ENCODE results near the gene KCTD16.

DNA sequence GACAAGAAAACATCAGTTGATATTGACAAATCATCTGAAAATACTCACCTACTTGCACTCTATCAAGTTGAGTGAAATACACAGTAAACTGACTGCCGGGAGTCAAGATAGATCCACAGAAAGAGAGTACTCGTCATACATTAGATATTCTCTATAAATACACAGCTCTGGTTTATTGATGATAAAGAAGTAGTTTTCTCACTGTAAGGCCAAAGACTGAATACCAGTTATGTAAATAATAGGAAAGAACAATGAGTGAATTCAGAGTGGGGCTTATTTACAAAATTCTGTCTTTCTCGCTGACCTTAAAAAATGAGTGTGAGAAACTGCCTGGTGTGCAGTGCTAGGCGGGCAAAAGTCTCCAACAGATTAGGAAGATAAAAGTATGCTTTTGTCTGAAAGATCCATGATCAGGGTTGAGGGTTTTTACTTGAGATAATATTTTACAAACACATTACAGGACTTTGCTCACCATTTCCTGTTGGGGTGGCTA is 341.0 kb downstream of the KCTD16 start:
- no peak for TF ChIP-seq CTBP1 (IDR thresholded peaks at IDR 0.05; ENCODE audit: borderline replicate concordance)
- no peak for TF ChIP-seq SP1 (IDR thresholded peaks at IDR 0.05)
- no peak for TF ChIP-seq SUZ12 (IDR thresholded peaks at IDR 0.05)
- no peak for TF ChIP-seq ARNT (IDR thresholded peaks at IDR 0.05)
- no peak for TF ChIP-seq FOXM1 (IDR thresholded peaks at IDR 0.05; ENCODE audit: borderline replicate concordance)
